ENCODE data around the gene MGAT5. TPM values are rescaled to one million over a fixed set of nuclear protein-coding genes. Genes with fewer than 3 reads are reported as not detected.

Gene MGAT5
- total and polyA plus RNA-seq, 2 donors, result 8.8 to 36.8 TPM

DNA sequence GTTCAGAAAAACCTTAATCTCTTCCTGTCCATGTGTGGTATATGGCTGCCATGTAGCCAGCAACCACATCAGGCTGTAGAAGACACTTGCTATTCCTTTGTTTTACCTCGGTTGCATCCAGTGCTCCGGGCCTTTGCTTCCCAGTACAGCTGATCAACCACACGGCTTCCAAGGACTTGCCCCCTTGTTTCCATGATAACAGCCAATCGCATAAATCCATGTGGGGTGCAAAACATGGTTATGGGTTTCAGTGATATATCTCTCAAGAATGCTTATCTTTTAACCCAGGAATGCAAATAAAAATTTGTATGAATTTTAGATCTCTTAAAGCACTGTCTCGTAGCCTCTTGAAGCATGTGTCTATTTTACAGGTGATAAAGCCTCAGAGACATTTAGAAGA, 118.3 kb downstream of the MGAT5 start:
- peaks cover 11 to 29% of the 10 kb centered on the region in 2 donors for H3K36me3 ChIP-seq (ENCODE audit: control insufficient read depth in 2 of 2, insufficient read depth in 2 of 2, low read length in 1 of 2)
- no peaks in the 10 kb centered on the region for H3K9me3 ChIP-seq (ENCODE audit: control insufficient read depth in 2 of 2, insufficient read depth in 1 of 2, low read length in 1 of 2)
- no peaks in the 10 kb centered on the region for H3K27me3 ChIP-seq (ENCODE audit: control insufficient read depth in 2 of 2, insufficient read depth in 1 of 2, low read length in 1 of 2)
- H3K4me1 ChIP-seq (ENCODE audit: control insufficient read depth in 2 of 2, insufficient read depth in 2 of 2, low read length in 2 of 2), result peaks cover 10 to 20% of the 10 kb centered on the region in 2 donors
- 97% methylated on average over 5 of the region's 5 CpGs for WGBS
- H3K27ac ChIP-seq (ENCODE audit: low read depth in 1 of 2, low read length in 1 of 2), result no peak overlapping the region
- no peak overlapping the region for H3K4me3 ChIP-seq (ENCODE audit: low read length in 2 of 2)
- no peak for DNase-seq (ENCODE audit: low read depth in 6 of 9, low spot score in 9 of 9)

- Histone ChIP-seq H3K9me3 (ENCODE audit: control insufficient read depth in 2 of 2, insufficient read depth in 1 of 2, low read length in 1 of 2) (no peaks in the 10 kb centered on the region), H3K36me3 (ENCODE audit: control insufficient read depth in 2 of 2, insufficient read depth in 2 of 2, low read length in 1 of 2) (peaks cover 12 to 32% of the 10 kb centered on the region in 2 donors), H3K27me3 (ENCODE audit: control insufficient read depth in 2 of 2, insufficient read depth in 1 of 2, low read length in 1 of 2) (no peaks in the 10 kb centered on the region), H3K4me3 (ENCODE audit: low read length in 2 of 2) (no peak overlapping the region), H3K27ac (ENCODE audit: low read depth in 1 of 2, low read length in 1 of 2) (no peak overlapping the region), H3K4me1 (ENCODE audit: control insufficient read depth in 2 of 2, insufficient read depth in 2 of 2, low read length in 2 of 2) (peaks cover 7 to 15% of the 10 kb centered on the region in 2 donors)
- 98% methylated on average over 7 of the region's 7 CpGs for WGBS
- no peak for DNase-seq (ENCODE audit: low read depth in 6 of 9, low spot score in 9 of 9)
Measured at GRCh38 chr2:134372611-134373131, 118.8 kb downstream of the MGAT5 start.

GRCh38 chr2:134375935-134376334, 122.1 kb downstream of the MGAT5 start:
- Histone ChIP-seq H3K27me3 (ENCODE audit: control insufficient read depth in 2 of 2, insufficient read depth in 1 of 2, low read length in 1 of 2) (no peaks in the 10 kb centered on the region), H3K9me3 (ENCODE audit: control insufficient read depth in 2 of 2, insufficient read depth in 1 of 2, low read length in 1 of 2) (no peaks in the 10 kb centered on the region), H3K4me1 (ENCODE audit: control insufficient read depth in 2 of 2, insufficient read depth in 2 of 2, low read length in 2 of 2) (no peaks in the 10 kb centered on the region), H3K36me3 (ENCODE audit: control insufficient read depth in 2 of 2, insufficient read depth in 2 of 2, low read length in 1 of 2) (peaks cover 17 to 37% of the 10 kb centered on the region in 2 donors), H3K4me3 (ENCODE audit: low read length in 2 of 2) (no peak overlapping the region), H3K27ac (ENCODE audit: low read depth in 1 of 2, low read length in 1 of 2) (no peak overlapping the region)
- DNase-seq (ENCODE audit: low read depth in 6 of 9, low spot score in 9 of 9), result no peak
- 95% methylated on average over 3 of the region's 3 CpGs for WGBS

DNA sequence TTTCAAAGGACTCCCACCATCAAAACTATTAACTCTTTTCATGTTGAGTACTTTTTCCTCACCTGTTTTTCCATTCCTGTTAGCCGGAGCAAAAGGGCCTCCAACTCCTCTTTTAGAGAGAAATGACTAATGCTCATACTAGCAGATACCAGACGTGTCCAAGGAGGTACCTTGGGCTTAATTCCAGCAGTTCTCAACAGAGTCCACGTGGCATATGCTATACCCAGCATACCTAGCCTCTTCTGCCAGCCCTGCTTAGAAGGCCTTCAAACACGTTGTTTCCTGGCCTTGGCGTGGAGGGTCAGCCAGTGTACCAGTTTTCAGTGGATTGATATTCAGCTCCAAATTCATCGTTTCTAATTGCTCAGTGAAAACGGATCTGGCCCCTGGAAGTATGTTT, 123.9 kb downstream of the MGAT5 start:
- no peaks in the 10 kb centered on the region for H3K27me3 ChIP-seq (ENCODE audit: control insufficient read depth in 2 of 2, insufficient read depth in 1 of 2, low read length in 1 of 2)
- H3K4me1 ChIP-seq (ENCODE audit: control insufficient read depth in 2 of 2, insufficient read depth in 2 of 2, low read length in 2 of 2), result no peaks in the 10 kb centered on the region
- H3K9me3 ChIP-seq (ENCODE audit: control insufficient read depth in 2 of 2, insufficient read depth in 1 of 2, low read length in 1 of 2), result no peaks in the 10 kb centered on the region
- H3K4me3 ChIP-seq (ENCODE audit: low read length in 2 of 2), result no peak overlapping the region
- 96% methylated on average over 7 of the region's 7 CpGs for WGBS
- DNase-seq (ENCODE audit: low read depth in 6 of 9, low spot score in 9 of 9), result no peak
- H3K36me3 ChIP-seq (ENCODE audit: control insufficient read depth in 2 of 2, insufficient read depth in 2 of 2, low read length in 1 of 2), result peaks cover 19 to 38% of the 10 kb centered on the region in 2 donors
- no peak overlapping the region for H3K27ac ChIP-seq (ENCODE audit: low read depth in 1 of 2, low read length in 1 of 2)

DNA sequence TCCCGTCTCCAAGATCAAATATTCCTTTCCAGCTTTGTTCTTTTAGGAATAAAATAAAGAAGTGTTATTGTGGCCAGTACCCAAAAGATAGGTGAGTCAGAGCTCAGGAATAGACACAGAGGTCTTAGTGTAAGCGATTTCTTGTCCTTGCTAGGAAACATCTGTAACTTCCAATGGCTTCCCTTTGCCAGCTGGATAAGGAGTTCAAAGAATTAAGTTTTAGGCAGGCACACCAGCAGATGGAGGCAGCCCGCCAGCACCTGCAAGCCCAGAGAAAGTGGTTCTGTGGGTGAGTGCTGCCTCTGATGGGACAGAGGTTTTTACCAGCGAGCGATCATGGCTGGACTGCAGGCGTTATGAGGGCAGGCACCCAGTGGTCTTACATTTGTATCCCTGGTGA, 125.4 kb downstream of the MGAT5 start:
- 97% methylated on average over 6 of the region's 6 CpGs for WGBS
- H3K36me3 ChIP-seq (ENCODE audit: control insufficient read depth in 2 of 2, insufficient read depth in 2 of 2, low read length in 1 of 2), result peaks cover 15 to 29% of the 10 kb centered on the region in 2 donors
- no peaks in the 10 kb centered on the region for H3K9me3 ChIP-seq (ENCODE audit: control insufficient read depth in 2 of 2, insufficient read depth in 1 of 2, low read length in 1 of 2)
- H3K27me3 ChIP-seq (ENCODE audit: control insufficient read depth in 2 of 2, insufficient read depth in 1 of 2, low read length in 1 of 2), result no peaks in the 10 kb centered on the region
- no peak overlapping the region for H3K4me3 ChIP-seq (ENCODE audit: low read length in 2 of 2)
- no peak overlapping the region for H3K27ac ChIP-seq (ENCODE audit: low read depth in 1 of 2, low read length in 1 of 2)
- no peak for DNase-seq (ENCODE audit: low read depth in 6 of 9, low spot score in 9 of 9)
- H3K4me1 ChIP-seq (ENCODE audit: control insufficient read depth in 2 of 2, insufficient read depth in 2 of 2, low read length in 2 of 2), result no peaks in the 10 kb centered on the region

- no peak for DNase-seq (ENCODE audit: low read depth in 6 of 9, low spot score in 9 of 9)
- no peaks in the 10 kb centered on the region for H3K27me3 ChIP-seq (ENCODE audit: control insufficient read depth in 2 of 2, insufficient read depth in 1 of 2, low read length in 1 of 2)
- H3K4me1 ChIP-seq (ENCODE audit: control insufficient read depth in 2 of 2, insufficient read depth in 2 of 2, low read length in 2 of 2), result no peaks in the 10 kb centered on the region
- no peak overlapping the region for H3K4me3 ChIP-seq (ENCODE audit: low read length in 2 of 2)
- 96% methylated on average over 3 of the region's 3 CpGs for WGBS
- no peaks in the 10 kb centered on the region for H3K9me3 ChIP-seq (ENCODE audit: control insufficient read depth in 2 of 2, insufficient read depth in 1 of 2, low read length in 1 of 2)
- no peak overlapping the region for H3K27ac ChIP-seq (ENCODE audit: low read depth in 1 of 2, low read length in 1 of 2)
- peaks cover 15 to 29% of the 10 kb centered on the region in 2 donors for H3K36me3 ChIP-seq (ENCODE audit: control insufficient read depth in 2 of 2, insufficient read depth in 2 of 2, low read length in 1 of 2)
Measured at GRCh38 chr2:134379722-134380121, 125.8 kb downstream of the MGAT5 start.

DNA sequence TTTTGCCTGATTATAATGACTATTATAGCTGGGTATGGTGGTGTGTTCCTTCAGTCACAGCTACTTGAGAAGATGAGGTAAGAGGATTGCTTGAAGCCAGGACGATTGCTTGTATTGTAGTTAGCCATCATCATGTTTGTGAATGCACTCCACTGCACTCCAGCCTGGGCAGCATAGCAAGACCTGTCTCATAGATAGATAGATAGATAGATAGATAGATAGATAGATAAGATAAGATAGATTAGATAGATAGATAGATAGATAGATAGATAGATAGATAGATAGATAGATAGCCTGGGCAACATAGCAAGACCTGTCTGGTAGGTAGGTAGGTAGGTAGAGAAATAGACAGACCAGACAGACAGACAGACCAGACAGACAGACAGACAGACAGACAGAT, 127.3 kb downstream of the MGAT5 start:
- H3K4me3 ChIP-seq (ENCODE audit: low read length in 2 of 2), result no peak overlapping the region
- DNase-seq (ENCODE audit: low read depth in 6 of 9, low spot score in 9 of 9), result no peak
- H3K27ac ChIP-seq (ENCODE audit: low read depth in 1 of 2, low read length in 1 of 2), result no peak overlapping the region
- no peaks in the 10 kb centered on the region for H3K4me1 ChIP-seq (ENCODE audit: control insufficient read depth in 2 of 2, insufficient read depth in 2 of 2, low read length in 2 of 2)
- WGBS, result 100% methylated on average over 1 of the region's 1 CpG
- no peaks in the 10 kb centered on the region for H3K27me3 ChIP-seq (ENCODE audit: control insufficient read depth in 2 of 2, insufficient read depth in 1 of 2, low read length in 1 of 2)
- peaks cover 15 to 26% of the 10 kb centered on the region in 2 donors for H3K36me3 ChIP-seq (ENCODE audit: control insufficient read depth in 2 of 2, insufficient read depth in 2 of 2, low read length in 1 of 2)
- no peaks in the 10 kb centered on the region for H3K9me3 ChIP-seq (ENCODE audit: control insufficient read depth in 2 of 2, insufficient read depth in 1 of 2, low read length in 1 of 2)

GRCh38 chr2:134384131-134384530, 130.3 kb downstream of the MGAT5 start:
- Histone ChIP-seq H3K27me3 (ENCODE audit: control insufficient read depth in 2 of 2, insufficient read depth in 1 of 2, low read length in 1 of 2) (no peaks in the 10 kb centered on the region), H3K36me3 (ENCODE audit: control insufficient read depth in 2 of 2, insufficient read depth in 2 of 2, low read length in 1 of 2) (peaks cover 3 to 9% of the 10 kb centered on the region in 2 donors), H3K4me3 (ENCODE audit: low read length in 2 of 2) (no peak overlapping the region), H3K9me3 (ENCODE audit: control insufficient read depth in 2 of 2, insufficient read depth in 1 of 2, low read length in 1 of 2) (no peaks in the 10 kb centered on the region), H3K27ac (ENCODE audit: low read depth in 1 of 2, low read length in 1 of 2) (no peak overlapping the region), H3K4me1 (ENCODE audit: control insufficient read depth in 2 of 2, insufficient read depth in 2 of 2, low read length in 2 of 2) (no peaks in the 10 kb centered on the region)
- WGBS, result over 99% methylated on average over 4 of the region's 4 CpGs
- no peak for DNase-seq (ENCODE audit: low read depth in 6 of 9, low spot score in 9 of 9)

- Histone ChIP-seq H3K27ac (ENCODE audit: low read depth in 1 of 2, low read length in 1 of 2) (no peak overlapping the region), H3K27me3 (ENCODE audit: control insufficient read depth in 2 of 2, insufficient read depth in 1 of 2, low read length in 1 of 2) (no peaks in the 10 kb centered on the region), H3K9me3 (ENCODE audit: control insufficient read depth in 2 of 2, insufficient read depth in 1 of 2, low read length in 1 of 2) (no peaks in the 10 kb centered on the region), H3K4me1 (ENCODE audit: control insufficient read depth in 2 of 2, insufficient read depth in 2 of 2, low read length in 2 of 2) (no peaks in the 10 kb centered on the region), H3K36me3 (ENCODE audit: control insufficient read depth in 2 of 2, insufficient read depth in 2 of 2, low read length in 1 of 2) (peaks cover 3 to 9% of the 10 kb centered on the region in 2 donors), H3K4me3 (ENCODE audit: low read length in 2 of 2) (no peak overlapping the region)
- DNase-seq (ENCODE audit: low read depth in 6 of 9, low spot score in 9 of 9), result no peak
- over 99% methylated on average over 2 of the region's 2 CpGs for WGBS
Measured at GRCh38 chr2:134385195-134385594, 131.3 kb downstream of the MGAT5 start.
